Stimulated activated CD4-positive, alpha-beta T cell treated with anti-CD3 and anti-CD28 coated beads, Interleukin-12 subunit alpha, Interleukin-12 subunit beta, amount 100 ng/mL, for 48 hours (primary cell): Measurements from ENCODE around the gene YBEY.
"Not testable (repeated sequence)": the region's sequence is repeated elsewhere in the genome, so short reads cannot be mapped to it uniquely, and the experiment has no call there.

Source experiments
- DNase-seq, 3 donors: peaks; one replicate each; pipeline ENCODE4 v3.0.0-alpha.2; 2020; ENCODE audit warnings: low read depth in 2 of 3, low spot score in 1 of 3

YBEY gene

DNA sequence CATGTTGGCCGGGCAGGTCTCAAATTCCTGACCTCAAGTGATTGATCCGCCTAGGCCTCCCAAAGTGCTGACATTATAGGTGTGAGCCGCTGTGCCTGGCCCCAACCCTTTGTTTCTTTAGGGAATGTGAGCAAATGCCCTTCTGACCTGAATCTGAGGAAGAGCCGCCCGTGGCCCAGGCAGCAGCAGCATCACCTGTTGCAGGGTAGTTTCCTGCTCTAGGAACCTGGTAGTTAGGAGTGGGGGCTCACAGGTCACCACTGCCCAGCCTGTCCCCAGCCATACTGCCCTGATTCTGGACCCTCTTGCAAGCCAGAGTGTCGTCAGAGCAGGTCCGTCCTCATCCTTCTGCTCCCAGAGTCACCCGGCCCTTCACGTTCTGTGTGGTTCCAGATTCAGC lies 13.0 kb downstream of the YBEY start:
- no peak for DNase-seq

DNA sequence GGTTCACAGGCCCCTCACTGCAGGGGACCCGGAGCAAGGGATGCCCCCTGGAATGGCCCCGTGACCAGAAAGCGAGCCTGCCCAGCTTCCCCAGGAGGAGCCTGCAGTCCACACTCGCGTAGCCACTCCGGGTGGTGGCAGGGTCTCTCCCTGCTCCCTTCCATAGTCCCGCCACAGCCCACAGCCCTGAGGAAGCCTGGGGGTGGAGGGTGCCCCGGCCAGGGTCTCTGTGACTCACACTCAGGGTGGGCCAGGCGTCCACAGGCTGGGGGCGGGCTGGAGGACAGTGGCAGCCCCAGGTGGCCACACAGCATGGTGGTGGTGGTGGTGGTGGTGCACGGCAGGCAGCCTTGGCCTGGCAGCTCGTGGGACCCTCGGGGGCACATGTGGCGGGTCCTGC lies 15.6 kb downstream of the YBEY start:
- DNase-seq = no peak

DNA sequence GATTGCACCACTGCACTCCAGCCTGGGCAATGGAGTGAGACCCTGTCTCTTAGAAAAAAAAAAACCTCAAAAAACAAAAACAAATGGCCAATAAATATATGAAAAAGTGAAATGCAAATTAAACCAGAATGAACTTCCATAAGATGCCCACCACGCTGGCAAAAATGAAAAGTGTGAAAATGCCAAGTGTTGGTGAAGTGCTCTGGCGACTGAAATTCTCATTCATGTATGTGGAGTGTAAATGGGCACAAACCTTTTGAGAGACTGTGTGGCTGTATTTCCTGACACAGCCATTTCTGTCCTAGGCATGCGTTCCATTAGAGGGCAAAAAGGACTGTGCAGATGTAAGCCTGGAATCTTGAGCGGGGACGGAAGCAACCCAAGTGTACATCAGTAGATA lies 18.3 kb downstream of the YBEY start:
- DNase-seq = no peak

DNA sequence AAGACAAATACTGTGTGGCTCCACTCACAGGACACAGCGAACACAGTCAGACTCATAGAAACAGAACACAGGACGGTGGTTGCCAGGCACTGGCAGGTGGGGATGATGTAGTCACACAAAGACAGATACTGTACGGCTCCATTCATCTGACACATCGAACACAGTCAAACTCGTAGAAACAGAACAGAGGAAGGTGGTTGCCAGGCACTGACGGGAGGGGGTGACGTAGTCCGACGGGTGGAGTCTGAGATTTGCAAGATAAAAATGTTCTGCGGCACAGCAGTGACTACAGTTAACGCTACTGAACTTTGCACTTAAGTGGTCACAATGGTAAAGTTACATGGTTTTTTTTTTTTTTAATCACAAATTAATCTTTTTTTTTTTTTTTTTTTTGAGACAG lies 18.8 kb downstream of the YBEY start:
- DNase-seq = no peak

DNA sequence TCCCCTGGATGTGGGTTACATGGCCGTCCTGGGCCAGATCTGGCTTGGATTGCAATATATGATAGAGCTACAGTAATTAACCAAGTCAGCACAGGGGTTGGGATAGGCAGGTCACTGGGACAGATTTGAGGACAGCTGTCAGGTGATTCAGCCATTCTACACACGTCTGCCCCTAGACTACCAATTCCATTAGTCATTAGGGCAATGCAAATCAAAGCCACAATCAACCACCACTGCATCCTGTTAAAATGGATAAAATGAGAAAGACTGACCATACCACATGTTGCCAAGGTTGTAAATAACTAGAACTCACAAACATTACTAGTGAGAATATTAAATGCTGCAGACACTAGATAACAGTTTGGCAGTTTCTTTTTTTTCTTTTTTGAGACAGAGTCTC lies 21.5 kb downstream of the YBEY start:
- no peak for DNase-seq

DNA sequence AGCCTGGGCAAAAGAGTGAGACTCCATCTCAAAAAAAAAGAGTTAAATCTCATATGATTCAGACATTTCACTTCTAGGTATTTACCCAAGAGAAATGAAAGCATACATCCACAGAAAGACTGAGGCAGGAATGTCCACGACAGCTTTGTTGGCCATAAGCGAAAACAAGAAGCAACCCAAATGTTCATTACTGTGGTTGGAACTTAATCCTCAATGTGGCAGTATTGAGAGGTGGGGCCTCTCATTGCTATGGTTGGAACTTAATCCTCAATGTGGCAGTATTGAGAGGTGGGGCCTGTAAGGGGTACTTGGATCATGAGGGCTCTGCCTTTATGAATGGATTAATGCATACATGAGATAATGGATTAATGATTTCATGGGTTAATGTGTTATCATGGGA lies 22.3 kb downstream of the YBEY start:
- no peak for DNase-seq

DNA sequence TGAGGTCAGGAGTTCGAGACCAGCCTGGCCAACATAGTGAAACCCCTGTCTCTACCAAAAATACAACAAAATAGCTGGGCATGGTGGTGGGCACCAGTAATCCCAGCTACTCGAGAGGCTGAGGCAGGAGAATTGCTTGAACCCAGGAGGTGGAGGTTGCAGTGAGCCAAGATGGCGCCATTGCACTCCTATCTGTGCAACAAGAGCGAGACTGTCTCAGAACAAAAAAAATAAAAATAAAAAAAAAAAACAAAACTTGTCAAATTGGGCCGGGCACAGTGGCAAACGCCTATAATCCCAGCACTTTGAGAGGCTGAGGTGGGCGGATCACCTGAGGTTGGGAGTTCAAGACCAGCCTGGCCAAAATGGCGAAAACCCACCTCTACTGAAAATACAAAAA lies 24.1 kb downstream of the YBEY start:
- DNase-seq = not testable (repeated sequence)

DNA sequence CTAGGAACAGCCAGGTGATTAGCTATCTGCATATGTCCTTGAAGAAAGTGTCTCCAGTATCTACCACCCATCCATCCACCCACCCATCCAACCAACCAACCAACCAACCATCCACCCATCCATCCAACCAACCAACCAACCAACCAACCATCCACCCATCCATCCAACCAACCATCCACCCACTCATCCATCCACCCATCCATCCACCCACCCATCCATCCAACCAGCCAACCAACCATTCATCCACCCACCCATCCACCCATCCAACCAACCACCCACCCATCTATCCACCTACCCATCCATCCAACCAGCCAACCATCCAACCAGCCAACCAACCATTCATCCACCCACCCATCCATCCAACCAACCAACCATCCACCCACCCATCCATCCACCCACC lies 25.4 kb downstream of the YBEY start:
- no peak for DNase-seq

DNA sequence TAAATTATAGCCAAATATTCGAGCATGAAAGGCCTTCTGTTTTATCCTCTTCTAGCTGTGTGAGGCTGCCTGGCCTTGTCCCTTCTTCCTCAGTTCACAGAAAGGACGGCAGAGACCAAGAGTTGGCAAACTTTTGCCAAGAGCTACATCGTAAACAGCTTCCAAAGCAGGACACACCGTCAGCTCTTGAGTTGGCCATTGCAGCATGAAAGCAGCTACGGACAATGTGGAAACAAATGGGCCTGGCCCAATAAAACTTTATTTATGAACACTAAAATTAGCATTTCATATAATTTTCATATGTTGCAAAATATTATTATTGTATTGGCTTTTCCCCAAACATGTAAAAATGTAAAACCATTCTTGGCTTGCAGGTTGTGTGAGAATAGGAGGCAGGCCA lies 26.8 kb downstream of the YBEY start:
- no peak for DNase-seq

DNA sequence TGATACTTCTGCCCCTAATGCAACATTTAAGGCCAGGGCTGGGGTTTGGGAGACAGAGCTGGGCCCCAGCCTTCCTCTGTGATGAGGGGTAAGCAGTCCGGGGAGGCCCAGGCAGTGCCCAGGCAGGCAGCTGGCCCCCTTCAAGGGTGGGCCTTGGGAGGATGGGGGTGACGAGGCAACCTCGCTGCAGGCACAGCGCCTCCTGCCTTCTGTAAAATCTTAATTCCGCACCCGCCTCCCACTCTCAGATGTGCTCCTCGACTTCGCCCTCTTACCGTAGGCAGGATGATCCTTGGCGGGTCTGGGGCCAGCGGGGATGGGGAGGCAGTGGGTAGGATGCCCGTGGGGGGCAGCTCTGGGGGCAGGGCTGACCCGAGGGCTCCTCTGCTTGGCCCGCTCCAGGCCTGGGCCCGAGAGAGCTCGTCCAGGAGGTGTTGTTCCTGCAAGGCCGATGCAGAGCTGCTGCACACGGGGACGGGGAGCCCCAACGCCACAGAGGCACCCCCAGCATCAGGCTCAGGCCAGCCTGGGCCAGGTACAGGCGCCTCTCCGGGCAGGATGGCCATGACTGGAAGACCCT lies 28.4 kb downstream of the YBEY start:
- DNase-seq = no peak

DNA sequence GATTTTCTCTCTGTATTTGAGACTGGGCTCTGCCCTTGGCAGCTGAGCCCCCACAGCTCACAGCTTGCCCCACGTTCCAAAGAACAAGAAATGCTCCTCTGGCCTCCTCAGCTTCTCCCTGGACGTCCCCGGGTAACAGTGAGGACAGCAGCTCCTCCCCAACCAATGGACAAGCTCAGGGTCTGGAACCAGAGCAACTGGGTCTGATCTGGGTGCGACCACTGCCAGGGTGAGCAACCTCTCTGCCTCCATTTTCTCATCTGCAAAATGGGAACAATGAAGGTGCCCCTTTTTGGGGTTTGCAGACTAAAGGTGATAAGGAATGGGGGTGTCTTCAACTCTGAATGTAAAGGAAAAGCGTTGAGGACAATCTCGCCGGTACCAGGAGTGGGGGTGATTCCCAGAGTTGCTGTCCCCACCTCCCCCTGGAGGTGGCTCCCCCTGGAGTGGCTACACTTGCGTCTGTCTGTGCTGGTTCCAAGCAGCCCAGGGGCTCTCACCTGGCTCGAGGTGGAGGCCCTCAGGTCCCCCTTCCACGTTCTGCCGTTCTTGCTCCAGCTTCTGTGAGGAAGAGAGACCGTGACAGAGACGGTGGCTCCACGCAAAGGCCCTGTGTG lies 30.7 kb downstream of the YBEY start:
- DNase-seq = no peak

DNA sequence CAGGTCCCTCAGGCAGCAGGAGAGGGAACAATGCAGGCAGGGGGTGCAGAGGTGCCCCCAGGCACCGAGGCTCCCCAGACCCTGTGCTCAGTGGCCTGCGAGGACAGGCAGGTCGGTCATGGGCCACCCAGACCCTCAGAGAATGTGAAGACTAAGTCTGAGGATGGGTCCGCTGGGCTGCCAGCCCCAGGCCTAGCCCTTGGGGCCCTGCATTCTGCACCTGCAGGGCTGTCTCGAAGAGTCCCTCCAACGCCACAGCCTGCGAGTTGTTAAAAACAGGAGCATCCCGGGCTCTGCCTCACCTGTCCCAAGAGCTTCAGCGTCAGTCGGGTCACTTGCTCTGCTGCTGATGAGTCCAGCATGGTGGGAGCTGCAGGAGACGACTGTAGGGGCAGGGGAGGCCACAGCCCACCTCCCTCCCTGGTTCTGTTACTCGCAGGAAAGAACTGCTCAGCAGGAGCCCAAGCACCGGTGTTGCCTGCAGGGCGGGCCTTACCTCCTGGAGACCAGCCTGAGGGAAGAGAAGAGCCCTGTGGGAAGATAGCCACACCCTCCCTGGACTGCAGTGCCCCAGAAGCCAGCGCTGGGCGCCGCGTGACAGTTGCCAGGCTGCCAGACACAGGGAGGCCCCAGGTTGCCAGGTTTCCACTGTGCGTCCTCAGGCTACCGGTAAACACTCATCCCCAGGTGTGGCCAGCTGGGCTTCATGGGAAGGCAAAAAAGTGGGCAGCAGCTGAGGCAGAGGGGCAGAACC lies 31.7 kb downstream of the YBEY start:
- DNase-seq = no peak

DNA sequence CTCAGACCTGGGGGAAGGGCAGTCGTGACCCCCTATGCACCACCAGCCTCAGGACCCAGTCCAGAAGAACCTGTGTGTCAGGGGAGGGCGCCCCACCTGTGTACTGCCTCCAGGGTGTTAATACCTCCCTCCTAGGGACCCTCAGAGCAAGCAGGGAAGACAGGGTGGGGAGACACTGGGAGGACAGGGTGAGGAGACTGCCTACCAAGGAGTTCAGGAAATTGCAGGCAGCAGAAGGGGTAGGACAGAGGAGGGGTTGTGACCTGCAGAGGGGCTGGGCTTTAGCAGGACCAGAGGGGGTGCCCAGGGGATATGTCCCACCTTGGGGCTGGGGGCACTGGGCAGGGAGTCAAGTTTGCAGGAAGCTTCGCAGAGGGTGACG lies 32.3 kb downstream of the YBEY start:
- DNase-seq = no peak

DNA sequence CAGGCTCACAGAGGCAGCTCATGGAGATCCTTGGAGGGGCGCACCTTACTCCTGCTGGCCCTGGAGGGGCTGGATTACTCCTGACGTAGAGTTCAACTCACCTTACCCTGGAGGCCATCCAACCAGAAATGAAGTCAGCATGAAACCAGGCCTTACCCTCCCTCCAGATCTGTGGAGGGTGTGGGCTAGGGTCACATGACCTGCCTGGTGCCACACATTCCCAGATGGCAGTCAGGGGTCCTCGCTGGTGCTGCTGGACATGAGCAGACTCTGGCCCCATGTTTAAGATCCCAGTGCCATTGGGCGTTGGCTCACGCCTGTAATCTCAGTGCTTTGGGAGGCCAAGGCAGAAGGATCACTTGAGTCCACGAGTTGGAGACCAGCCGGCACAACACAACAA lies 33.0 kb downstream of the YBEY start:
- DNase-seq = no peak

DNA sequence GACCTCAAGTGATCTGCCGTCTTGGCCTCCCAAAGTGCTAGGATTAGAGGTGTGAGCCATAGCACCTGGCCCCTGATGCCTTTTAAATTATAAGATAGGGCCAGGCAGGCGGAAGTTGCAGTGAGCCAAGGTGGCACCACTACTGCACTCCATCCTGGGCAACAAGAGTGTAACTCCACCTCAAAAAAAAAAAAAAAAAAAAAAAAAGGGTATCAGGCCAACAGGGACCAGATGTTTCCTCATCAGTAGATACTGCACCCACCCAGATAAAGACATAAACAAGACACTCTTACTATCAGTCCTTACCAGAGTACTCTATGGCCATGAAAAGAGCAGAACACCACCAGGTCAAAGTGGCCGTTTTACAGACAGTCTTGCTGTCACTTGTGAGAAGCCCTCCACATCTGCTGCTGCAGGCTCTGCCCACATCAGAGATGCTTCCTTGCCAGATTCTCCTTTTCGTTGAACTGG lies 34.2 kb downstream of the YBEY start:
- DNase-seq = no peak

DNA sequence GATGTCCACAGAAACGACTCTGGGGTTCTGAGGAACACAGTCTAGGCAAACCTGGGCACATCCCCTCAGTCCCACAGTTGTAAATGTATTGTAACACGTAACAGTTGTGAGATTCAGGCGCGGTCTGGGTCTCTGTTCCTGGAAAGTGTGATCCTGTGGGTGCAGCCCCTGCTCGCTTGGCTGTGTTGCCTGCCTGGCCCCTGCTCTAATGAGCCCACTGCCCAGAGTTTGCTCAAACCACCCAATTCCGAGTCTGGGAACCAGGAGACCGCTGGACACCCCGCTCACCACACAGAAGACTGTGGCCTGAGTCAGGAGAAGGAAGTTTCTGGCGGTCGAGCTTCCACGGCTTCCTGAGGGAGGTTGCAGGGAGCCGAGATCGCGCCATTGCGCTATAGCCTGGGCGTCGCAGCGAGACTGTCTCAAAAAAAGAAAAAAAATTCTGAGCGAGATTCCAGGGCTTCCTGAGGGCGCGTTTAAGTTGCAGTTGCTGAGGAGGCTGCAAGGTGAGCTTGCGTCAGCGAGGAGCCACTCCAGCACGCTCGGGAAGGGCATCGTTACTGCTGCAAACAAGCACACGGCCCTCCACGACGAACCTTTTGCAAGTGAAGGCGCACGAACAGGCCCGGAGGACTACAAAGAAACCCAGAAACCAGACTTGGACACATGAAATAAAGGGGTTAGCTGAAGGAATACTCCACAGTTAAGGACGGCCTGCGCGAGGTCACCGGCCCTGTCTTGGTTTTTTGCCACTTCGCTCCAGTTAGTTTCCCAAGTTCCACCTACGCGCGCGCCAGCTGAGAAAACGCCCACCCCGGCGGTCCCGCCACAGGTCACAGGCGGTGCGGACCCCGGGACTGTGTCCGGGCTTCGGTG lies 36.4 kb downstream of the YBEY start:
- DNase-seq = peak in 2 of 3 donors; percentile 11 to 14

DNA sequence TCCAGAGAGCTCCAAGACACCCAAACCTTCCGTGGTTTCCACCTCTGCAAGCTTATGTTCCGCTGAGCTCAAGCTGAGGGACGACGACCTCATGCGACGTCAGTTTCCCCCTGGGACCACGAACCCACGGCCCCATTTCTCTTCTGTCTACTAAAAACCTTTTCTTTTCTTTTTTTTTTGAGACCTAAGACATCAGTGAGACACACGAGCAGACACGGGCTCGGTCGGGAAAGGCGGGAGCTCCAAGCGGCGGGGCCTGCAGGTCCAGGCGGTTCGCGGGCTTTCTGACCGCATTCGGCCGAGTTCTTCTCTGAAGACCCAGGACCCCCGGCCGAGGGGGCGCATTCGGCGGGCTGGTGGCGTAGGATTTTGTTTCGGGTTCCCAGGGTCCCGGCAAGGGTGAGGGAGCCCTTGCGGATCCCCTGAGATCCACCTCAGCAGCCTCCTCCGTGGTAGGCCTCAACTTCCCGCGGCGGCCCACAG lies 37.1 kb downstream of the YBEY start:
- peak in 1 of 3 donors; percentile 14 for DNase-seq

DNA sequence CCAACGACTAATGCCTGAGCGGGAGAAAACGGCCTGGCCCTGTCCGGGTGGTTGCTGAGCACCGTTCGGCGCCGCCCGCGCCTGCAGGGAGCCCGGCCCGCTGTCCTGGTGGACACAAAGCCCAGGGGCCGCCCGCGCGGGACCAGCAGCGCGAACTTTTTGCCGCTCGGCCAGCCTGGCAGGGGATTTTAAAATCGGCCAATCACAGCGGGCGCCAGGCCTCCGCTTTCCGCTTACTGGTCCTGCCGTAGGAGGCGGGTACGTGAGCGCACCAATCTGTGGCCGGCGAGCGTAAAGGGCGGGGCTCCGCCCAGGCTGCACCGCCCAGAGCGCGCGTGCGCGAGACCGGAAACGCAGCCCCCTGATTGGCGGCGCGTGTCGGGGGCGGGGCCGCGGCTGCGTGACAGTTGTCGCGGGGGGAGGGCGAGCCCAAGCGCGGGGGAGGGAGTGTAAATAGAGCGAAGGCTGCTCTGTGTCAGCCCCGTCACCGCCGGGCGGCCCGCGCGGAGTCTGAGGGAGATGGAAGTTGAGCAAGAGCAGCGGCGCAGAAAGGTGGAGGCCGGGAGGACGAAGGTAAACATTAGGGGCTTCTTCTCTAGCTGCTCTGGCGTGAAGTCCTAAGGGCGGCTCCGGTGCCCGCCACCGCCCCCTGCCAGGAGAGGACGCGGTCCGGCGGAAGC lies 37.7 kb downstream of the YBEY start, which contains the start of the genes C21orf58 and PCNT:
Gene C21orf58 (minus strand): TSS at position 161 of the 680 bp plus-strand sequence. CDS start 1,132 bp downstream, outside the sequence.
Gene PCNT (plus strand): TSS at position 447 of the 680 bp plus-strand sequence. CDS start 73 bp downstream, at position 520.
- peak; percentile 91 to 97 (median 96) for DNase-seq

DNA sequence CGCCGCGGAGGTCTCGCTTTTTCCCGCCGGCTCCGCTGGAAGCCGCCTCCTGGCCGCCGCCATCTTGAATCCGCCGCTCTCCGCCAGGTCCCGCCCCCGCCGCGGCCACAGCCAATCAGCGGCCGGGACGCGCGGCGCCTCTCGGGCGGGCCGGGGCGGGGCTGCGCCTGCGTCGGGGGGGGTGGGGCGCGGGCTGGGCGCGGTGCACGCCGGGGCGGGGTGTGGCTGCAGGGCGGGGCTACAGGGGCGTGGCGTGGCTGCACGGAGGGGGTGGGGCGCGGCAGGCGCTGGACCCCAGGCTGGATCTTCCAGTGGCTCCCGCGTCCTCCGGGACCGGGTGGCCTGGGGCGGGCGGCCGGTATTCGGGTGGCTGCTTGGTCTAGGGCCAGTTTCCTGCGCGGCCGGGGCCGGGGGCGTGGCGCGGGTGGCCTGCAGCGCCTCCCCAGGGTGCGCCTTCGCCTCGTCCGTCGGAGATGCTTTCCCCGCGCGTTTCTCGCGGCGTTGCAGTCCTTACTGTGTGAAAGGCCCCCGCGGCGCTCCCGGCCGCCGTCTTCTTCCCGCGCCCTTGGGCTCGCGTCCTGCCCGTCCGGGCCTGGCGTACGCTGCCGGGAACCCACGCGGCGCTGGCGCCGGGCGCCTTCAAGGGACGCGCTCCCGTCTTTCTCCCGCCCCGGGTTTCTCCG lies 38.4 kb downstream of the YBEY start:
- peak; percentile 74 to 86 (median 85) for DNase-seq
